K562 (cell line): ENCODE data around the gene SMCO4. TPM values are rescaled to one million over a fixed set of nuclear protein-coding genes. Genes with fewer than 3 reads are reported as not detected.

Experiments used
- ATAC-seq: fragments of 200-7000 bp; cut with Tn5 transposase; 3 replicates; pipeline ENCODE4 v1.9.1; 2020; ENCODE audit warnings: moderate library complexity
- BruUV-seq: library from RNA; stranded (reverse); fragments of 400-500 nt; replicated peaks from 2 replicates; lab custom pipeline; 2021; lab: Mats Ljungman, UMichigan
- CTCF ChIA-PET: fragments of 300-600 bp; formaldehyde crosslinking; extraction: SDS; loops from one replicate; lab custom pipeline; 2021; ENCODE audit warnings: low intra/inter-chr PET ratio; lab: Yijun Ruan, JAX
- POLR2A ChIA-PET: fragments of 300-600, 350-650 bp; sonication (Branson Sonifier 250); formaldehyde crosslinking; extraction: SDS; loops from one replicate; lab custom pipeline; 2021; ENCODE audit warnings: antibody characterized with exemption, inconsistent platforms; lab: Yijun Ruan, JAX
- DNase-seq, 4 experiments: peaks; one replicate each; pipeline versions ENCODE4 v3.0.0 to v3.0.0-alpha.2; 2011 to 2018; ENCODE audit warnings: low spot score in 3 of 4, mixed read lengths in 3 of 4; ENCODE audit errors: extremely low read depth in 1 of 4
- FAIRE-seq: peaks from 2 replicates; lab custom pipeline; 2011; peaks lifted over from hg19 to GRCh38; lab: Jason Lieb, UNC
- H2AFZ ChIP-seq: 2 replicates; pipeline ENCODE4 v1.6.0; 2011; ENCODE audit warnings: low read depth, low read length, control low read depth, inconsistent platforms
- H3K27ac ChIP-seq: fragments of 200-600 bp; 3 replicates; pipeline ENCODE4 v1.8.0; 2011; ENCODE audit warnings: low read depth, mild to moderate bottlenecking, control low read depth, inconsistent platforms, low read length, moderate library complexity, mixed read lengths; ENCODE audit errors: extremely low read depth
- H3K27me3 ChIP-seq, 2 experiments: fragments of 300-600 bp in 1 of 2; 2 replicates in 1 of 2; 3 replicates in 1 of 2; pipeline versions ENCODE4 v1.6.0 to v1.8.0; 2011; ENCODE audit warnings: inconsistent platforms in 2 of 2, low read length in 2 of 2, mild to moderate bottlenecking in 1 of 2, mixed read lengths in 1 of 2, moderate library complexity in 1 of 2; ENCODE audit not compliant: control insufficient read depth in 2 of 2, insufficient read depth in 2 of 2
- H3K36me3 ChIP-seq: fragments of 300-600 bp; 3 replicates; pipeline ENCODE4 v1.8.0; 2011; ENCODE audit warnings: mild to moderate bottlenecking, low read length, inconsistent platforms; ENCODE audit not compliant: control insufficient read depth, insufficient read depth
- H3K4me1 ChIP-seq, 2 experiments: fragments of 200-600 bp in 1 of 2; replicated peaks in 1 of 2; 2 replicates in 1 of 2; 3 replicates in 1 of 2; pipeline versions ENCODE4 v1.5.1 to v1.8.0; 2011; ENCODE audit warnings: inconsistent platforms in 2 of 2, low read length in 2 of 2, mild to moderate bottlenecking in 1 of 2, mixed read lengths in 1 of 2, moderate library complexity in 1 of 2; ENCODE audit not compliant: control insufficient read depth in 2 of 2, insufficient read depth in 2 of 2
- H3K4me2 ChIP-seq: 2 replicates; pipeline ENCODE4 v1.6.1; 2011; ENCODE audit warnings: low read length, control low read depth, inconsistent platforms, mixed read lengths; ENCODE audit not compliant: insufficient read depth
- H3K4me3 ChIP-seq: fragments of 200-600 bp; sonication (generic), shearing (Covaris generic); 2 replicates; pipeline ENCODE4 v1.5.1; 2016; ENCODE audit warnings: control low read depth, inconsistent platforms
- H3K79me2 ChIP-seq: fragments of 200-600 bp; 3 replicates; pipeline ENCODE4 v1.8.0; 2011; ENCODE audit warnings: low read length, inconsistent platforms; ENCODE audit not compliant: control insufficient read depth, insufficient read depth
- H3K9ac ChIP-seq, 2 experiments: 2 replicates each; pipeline versions ENCODE4 v1.6.0 to v1.6.1; 2011; ENCODE audit warnings: low read depth in 2 of 2, low read length in 2 of 2, control low read depth in 1 of 2, inconsistent platforms in 1 of 2, mild to moderate bottlenecking in 1 of 2, mixed read lengths in 1 of 2; ENCODE audit not compliant: insufficient read depth in 1 of 2
- H3K9me1 ChIP-seq: one replicate; pipeline ENCODE4 v1.6.0; 2011; ENCODE audit warnings: inconsistent platforms, mild to moderate bottlenecking, low read length, moderate library complexity; ENCODE audit not compliant: control insufficient read depth, insufficient read depth
- H3K9me3 ChIP-seq: replicated peaks from 2 replicates; pipeline ENCODE4 v1.5.1; 2011; ENCODE audit warnings: low read depth, low read length, inconsistent platforms; ENCODE audit not compliant: control insufficient read depth, insufficient read depth
- H4K20me1 ChIP-seq: replicated peaks from 2 replicates; pipeline ENCODE4 v1.6.1; 2011; ENCODE audit warnings: low read length, inconsistent platforms, mixed read lengths; ENCODE audit not compliant: control insufficient read depth, insufficient read depth
- BRD4 ChIP-seq: fragments of 200-600 bp; sonication (generic); IDR thresholded peaks from 2 replicates; pipeline ENCODE4 v1.6.1; 2017; ENCODE audit warnings: inconsistent platforms
- CHD4 ChIP-seq: fragments of 200-600 bp; sonication (generic); IDR thresholded peaks from 3 replicates; pipeline ENCODE4 v1.6.1; 2012; ENCODE audit warnings: low read depth, mild to moderate bottlenecking, mixed read lengths, low read length, inconsistent platforms; ENCODE audit not compliant: insufficient read depth, insufficient replicate concordance, poor library complexity, severe bottlenecking
- TAF1 ChIP-seq: IDR thresholded peaks from 2 replicates; pipeline ENCODE4 v1.6.1; 2011; ENCODE audit warnings: mild to moderate bottlenecking, low read length, moderate library complexity; ENCODE audit not compliant: insufficient read depth, control insufficient read depth, severe bottlenecking; ENCODE audit errors: extremely low read depth
- TAF9B ChIP-seq: fragments of 450-650 bp; IDR thresholded peaks from 2 replicates; pipeline ENCODE4 v1.6.1; 2018; ENCODE audit warnings: mild to moderate bottlenecking; ENCODE audit not compliant: partially characterized antibody
- TBP ChIP-seq: optimal IDR thresholded peaks from 2 replicates; pipeline ENCODE3; 2011; ENCODE audit warnings: low read depth, low read length, improper control_type of control experiment
- ZC3H4 ChIP-seq: sonication (generic); formaldehyde crosslinking; IDR thresholded peaks from 2 replicates; pipeline ENCODE4 v1.9.0; 2021; ENCODE audit warnings: missing genetic modification reagents, borderline replicate concordance
- WGBS: fragments of 100-300 bp; shearing (Covaris generic); methylation state at CpG from one replicate; pipeline ENCODE4 v1.1.6; 2016; ENCODE audit warnings: low coverage, mixed read lengths; ENCODE audit not compliant: insufficient coverage; ENCODE audit errors: missing lambda C conversion rate; 5-methylcytosine and 5-hydroxymethylcytosine counted together
- in situ Hi-C: fragments of 300-500 bp; cut with MboI; formaldehyde crosslinking; loops from 4 replicates; pipeline ENCODE4 v1.15.0; 2018; ENCODE audit warnings: inconsistent platforms, mixed read lengths
- intact Hi-C: fragments of 100-400 bp; cut with micrococcal nuclease; formaldehyde crosslinking; loops from 2 replicates; pipeline ENCODE4 v1.14.2; 2022
- polyA plus RNA-seq, 8 experiments: library from polyadenylated mRNA; depleted of rRNA in 4 of 8; stranded (reverse) in 5 of 8; unstranded in 3 of 8; fragments of >200 nt; fragmentation: Nextera tagmentation in 2 of 8; fragmentation: Illumina TruSeq in 1 of 8; extraction: Ambion mirVana in 2 of 8; extraction: Trizol in 1 of 8; gene quantifications; 2 replicates each; pipeline versions ENCODE4 v1.2.1 to v1.2.3, GENCODE V29; 2011 to 2014; ENCODE audit warnings: inconsistent platforms in 1 of 8, missing spikeins in 1 of 8
- total RNA-seq, 7 experiments: library from RNA; depleted of rRNA in 6 of 7; stranded (reverse); fragments of >200 nt in 6 of 7; fragmentation: Illumina TruSeq in 2 of 7; extraction: Trizol in 2 of 7; gene quantifications; 2 replicates each; pipeline versions ENCODE4 v1.2.1 to v1.2.3, GENCODE V29; 2011 to 2021; ENCODE audit warnings: low replicate concordance in 1 of 7
- TF ChIP-seq, protein P1 (sequence below): sonication (generic); formaldehyde crosslinking; IDR thresholded peaks from 2 replicates; pipeline ENCODE4 v1.8.0; 2022; ENCODE audit warnings: mild to moderate bottlenecking, missing genetic modification reagents
- TF ChIP-seq, protein P2 (sequence below): IDR thresholded peaks from 2 replicates; pipeline ENCODE4 v1.6.1; 2012; ENCODE audit warnings: low read depth, low read length, improper control_type of control experiment, borderline replicate concordance

The SMCO4 gene
- total and polyA plus RNA-seq, 9 of the 15 experiments (the other 6 are each of a cell fraction or from before 2014, with no cell fraction given): 1.8 to 27.8 (median 15.3) TPM

DNA sequence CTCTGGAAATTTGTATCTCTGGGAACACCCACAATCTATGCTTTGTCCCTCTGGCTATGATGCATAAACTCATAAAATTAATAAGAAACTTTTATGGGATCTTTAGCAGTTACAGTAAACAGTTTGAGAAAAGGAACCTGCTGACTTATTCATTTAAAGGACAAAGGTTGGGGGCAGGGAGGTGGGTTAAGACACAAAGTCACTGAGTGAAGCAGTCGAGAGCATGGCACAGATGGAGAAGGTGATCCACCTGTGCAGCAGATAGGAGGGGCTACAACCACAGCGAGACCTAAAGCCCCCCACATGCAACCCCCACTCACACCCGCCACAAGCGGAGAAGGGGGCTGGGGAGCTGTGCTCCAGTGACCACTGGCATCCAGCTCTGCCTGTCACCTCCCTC lies 45.0 kb downstream of the SMCO4 start (continued):
- TF ChIP-seq, protein P1, sequence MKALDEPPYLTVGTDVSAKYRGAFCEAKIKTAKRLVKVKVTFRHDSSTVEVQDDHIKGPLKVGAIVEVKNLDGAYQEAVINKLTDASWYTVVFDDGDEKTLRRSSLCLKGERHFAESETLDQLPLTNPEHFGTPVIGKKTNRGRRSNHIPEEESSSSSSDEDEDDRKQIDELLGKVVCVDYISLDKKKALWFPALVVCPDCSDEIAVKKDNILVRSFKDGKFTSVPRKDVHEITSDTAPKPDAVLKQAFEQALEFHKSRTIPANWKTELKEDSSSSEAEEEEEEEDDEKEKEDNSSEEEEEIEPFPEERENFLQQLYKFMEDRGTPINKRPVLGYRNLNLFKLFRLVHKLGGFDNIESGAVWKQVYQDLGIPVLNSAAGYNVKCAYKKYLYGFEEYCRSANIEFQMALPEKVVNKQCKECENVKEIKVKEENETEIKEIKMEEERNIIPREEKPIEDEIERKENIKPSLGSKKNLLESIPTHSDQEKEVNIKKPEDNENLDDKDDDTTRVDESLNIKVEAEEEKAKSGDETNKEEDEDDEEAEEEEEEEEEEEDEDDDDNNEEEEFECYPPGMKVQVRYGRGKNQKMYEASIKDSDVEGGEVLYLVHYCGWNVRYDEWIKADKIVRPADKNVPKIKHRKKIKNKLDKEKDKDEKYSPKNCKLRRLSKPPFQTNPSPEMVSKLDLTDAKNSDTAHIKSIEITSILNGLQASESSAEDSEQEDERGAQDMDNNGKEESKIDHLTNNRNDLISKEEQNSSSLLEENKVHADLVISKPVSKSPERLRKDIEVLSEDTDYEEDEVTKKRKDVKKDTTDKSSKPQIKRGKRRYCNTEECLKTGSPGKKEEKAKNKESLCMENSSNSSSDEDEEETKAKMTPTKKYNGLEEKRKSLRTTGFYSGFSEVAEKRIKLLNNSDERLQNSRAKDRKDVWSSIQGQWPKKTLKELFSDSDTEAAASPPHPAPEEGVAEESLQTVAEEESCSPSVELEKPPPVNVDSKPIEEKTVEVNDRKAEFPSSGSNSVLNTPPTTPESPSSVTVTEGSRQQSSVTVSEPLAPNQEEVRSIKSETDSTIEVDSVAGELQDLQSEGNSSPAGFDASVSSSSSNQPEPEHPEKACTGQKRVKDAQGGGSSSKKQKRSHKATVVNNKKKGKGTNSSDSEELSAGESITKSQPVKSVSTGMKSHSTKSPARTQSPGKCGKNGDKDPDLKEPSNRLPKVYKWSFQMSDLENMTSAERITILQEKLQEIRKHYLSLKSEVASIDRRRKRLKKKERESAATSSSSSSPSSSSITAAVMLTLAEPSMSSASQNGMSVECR (CRISPR knock-in tag): no peak
- no peak for TF ChIP-seq CHD4

DNA sequence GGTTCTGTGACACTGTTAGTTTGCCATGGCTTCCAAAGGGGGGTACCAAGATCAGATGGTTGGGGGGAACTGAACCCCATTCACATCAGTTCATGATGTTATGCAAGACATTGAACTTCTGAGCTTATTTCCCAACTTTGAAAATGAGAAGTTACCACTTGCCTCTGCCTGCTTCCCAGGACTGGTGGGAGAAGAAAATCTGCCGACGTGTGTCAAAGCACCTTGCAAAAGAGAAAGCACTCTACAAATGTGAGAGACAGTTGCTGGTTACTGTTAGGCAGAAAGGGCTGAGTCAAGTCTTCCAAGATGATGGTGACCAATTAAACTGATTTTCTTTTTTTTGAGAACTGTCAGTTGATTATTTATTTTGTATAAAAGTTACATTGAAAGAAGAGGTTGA lies 45.6 kb downstream of the SMCO4 start:
- CTCF ChIA-PET: no interaction called here
- H3K27me3 ChIP-seq: no peaks in the 10 kb centered on the region
- H3K79me2 ChIP-seq: no peaks in the 10 kb centered on the region
- H3K9me1 ChIP-seq: no peaks in the 10 kb centered on the region
- no TSS peak for BruUV-seq
- no peak overlapping the region for H2AFZ ChIP-seq
- no peaks in the 10 kb centered on the region for H3K4me1 ChIP-seq
- peaks cover 9% of the 10 kb centered on the region; the same call in 1 of the 2 replicates for H4K20me1 ChIP-seq
- WGBS: 80% methylated on average over 2 of the region's 2 CpGs
- no peak for TF ChIP-seq ZC3H4 (CRISPR knock-in tag)
- TF ChIP-seq TBP: no peak
- TF ChIP-seq TAF1: no peak
- TF ChIP-seq, protein P2, sequence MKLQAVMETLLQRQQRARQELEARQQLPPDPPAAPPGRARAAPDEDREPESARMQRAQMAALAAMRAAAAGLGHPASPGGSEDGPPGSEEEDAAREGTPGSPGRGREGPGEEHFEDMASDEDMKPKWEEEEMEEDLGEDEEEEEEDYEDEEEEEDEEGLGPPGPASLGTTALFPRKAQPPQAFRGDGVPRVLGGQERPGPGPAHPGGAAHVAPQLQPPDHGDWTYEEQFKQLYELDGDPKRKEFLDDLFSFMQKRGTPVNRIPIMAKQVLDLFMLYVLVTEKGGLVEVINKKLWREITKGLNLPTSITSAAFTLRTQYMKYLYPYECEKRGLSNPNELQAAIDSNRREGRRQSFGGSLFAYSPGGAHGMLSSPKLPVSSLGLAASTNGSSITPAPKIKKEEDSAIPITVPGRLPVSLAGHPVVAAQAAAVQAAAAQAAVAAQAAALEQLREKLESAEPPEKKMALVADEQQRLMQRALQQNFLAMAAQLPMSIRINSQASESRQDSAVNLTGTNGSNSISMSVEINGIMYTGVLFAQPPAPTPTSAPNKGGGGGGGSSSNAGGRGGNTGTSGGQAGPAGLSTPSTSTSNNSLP: no peak
- no peak for TF ChIP-seq TAF9B
- TF ChIP-seq BRD4: no peak
- intact Hi-C loops (no loop called here), in situ Hi-C loops (no loop called here)
- no peak for FAIRE-seq
- no peak overlapping the region for H3K4me2 ChIP-seq
- POLR2A ChIA-PET: no interaction called here
- H3K27ac ChIP-seq: no peak overlapping the region
- H3K9ac ChIP-seq: no peak overlapping the region
- H3K9me3 ChIP-seq: no peaks in the 10 kb centered on the region
- H3K36me3 ChIP-seq: no peaks in the 10 kb centered on the region
- H3K4me3 ChIP-seq: no peak overlapping the region
- no peak for DNase-seq
- ATAC-seq: no peak
